ENCODE data around the gene MFNG.
A peak's percentile ranks its signal among the peaks of the same experiment; 100 is the strongest.

MFNG gene

GRCh38 chr22:37514526-37515051, 28.4 kb upstream of the MFNG start (continued):
- no peak for TF ChIP-seq ZNF114 (tag by site-specific recombination; IDR thresholded peaks at IDR 0.05)
- TF ChIP-seq SCRT1 (tag by site-specific recombination; IDR thresholded peaks at IDR 0.05; ENCODE audit: borderline replicate concordance), result no peak
- TF ChIP-seq ZBTB7A (tag by site-specific recombination; IDR thresholded peaks at IDR 0.05; ENCODE audit: low read depth), result no peak
- TF ChIP-seq KLF10 (tag by site-specific recombination; IDR thresholded peaks at IDR 0.05), result no peak
- TF ChIP-seq, protein P1, sequence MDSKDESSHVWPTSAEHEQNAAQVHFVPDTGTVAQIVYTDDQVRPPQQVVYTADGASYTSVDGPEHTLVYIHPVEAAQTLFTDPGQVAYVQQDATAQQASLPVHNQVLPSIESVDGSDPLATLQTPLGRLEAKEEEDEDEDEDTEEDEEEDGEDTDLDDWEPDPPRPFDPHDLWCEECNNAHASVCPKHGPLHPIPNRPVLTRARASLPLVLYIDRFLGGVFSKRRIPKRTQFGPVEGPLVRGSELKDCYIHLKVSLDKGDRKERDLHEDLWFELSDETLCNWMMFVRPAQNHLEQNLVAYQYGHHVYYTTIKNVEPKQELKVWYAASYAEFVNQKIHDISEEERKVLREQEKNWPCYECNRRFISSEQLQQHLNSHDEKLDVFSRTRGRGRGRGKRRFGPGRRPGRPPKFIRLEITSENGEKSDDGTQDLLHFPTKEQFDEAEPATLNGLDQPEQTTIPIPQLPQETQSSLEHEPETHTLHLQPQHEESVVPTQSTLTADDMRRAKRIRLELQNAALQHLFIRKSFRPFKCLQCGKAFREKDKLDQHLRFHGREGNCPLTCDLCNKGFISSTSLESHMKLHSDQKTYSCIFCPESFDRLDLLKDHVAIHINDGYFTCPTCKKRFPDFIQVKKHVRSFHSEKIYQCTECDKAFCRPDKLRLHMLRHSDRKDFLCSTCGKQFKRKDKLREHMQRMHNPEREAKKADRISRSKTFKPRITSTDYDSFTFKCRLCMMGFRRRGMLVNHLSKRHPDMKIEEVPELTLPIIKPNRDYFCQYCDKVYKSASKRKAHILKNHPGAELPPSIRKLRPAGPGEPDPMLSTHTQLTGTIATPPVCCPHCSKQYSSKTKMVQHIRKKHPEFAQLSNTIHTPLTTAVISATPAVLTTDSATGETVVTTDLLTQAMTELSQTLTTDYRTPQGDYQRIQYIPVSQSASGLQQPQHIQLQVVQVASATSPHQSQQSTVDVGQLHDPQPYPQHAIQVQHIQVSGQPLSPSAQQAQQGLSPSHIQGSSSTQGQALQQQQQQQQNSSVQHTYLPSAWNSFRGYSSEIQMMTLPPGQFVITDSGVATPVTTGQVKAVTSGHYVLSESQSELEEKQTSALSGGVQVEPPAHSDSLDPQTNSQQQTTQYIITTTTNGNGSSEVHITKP (tag by site-specific recombination; IDR thresholded peaks at IDR 0.05), result peak; percentile 82
- TF ChIP-seq ZNF701 (tag by site-specific recombination; IDR thresholded peaks at IDR 0.05), result no peak
- no peak for TF ChIP-seq ZNF174 (tag by site-specific recombination; IDR thresholded peaks at IDR 0.05)
- peak; percentile 46; the same call in 1 of the 2 replicates for TF ChIP-seq ZBTB20 (tag by site-specific recombination; IDR thresholded peaks at IDR 0.05)
- TF ChIP-seq, protein P2, sequence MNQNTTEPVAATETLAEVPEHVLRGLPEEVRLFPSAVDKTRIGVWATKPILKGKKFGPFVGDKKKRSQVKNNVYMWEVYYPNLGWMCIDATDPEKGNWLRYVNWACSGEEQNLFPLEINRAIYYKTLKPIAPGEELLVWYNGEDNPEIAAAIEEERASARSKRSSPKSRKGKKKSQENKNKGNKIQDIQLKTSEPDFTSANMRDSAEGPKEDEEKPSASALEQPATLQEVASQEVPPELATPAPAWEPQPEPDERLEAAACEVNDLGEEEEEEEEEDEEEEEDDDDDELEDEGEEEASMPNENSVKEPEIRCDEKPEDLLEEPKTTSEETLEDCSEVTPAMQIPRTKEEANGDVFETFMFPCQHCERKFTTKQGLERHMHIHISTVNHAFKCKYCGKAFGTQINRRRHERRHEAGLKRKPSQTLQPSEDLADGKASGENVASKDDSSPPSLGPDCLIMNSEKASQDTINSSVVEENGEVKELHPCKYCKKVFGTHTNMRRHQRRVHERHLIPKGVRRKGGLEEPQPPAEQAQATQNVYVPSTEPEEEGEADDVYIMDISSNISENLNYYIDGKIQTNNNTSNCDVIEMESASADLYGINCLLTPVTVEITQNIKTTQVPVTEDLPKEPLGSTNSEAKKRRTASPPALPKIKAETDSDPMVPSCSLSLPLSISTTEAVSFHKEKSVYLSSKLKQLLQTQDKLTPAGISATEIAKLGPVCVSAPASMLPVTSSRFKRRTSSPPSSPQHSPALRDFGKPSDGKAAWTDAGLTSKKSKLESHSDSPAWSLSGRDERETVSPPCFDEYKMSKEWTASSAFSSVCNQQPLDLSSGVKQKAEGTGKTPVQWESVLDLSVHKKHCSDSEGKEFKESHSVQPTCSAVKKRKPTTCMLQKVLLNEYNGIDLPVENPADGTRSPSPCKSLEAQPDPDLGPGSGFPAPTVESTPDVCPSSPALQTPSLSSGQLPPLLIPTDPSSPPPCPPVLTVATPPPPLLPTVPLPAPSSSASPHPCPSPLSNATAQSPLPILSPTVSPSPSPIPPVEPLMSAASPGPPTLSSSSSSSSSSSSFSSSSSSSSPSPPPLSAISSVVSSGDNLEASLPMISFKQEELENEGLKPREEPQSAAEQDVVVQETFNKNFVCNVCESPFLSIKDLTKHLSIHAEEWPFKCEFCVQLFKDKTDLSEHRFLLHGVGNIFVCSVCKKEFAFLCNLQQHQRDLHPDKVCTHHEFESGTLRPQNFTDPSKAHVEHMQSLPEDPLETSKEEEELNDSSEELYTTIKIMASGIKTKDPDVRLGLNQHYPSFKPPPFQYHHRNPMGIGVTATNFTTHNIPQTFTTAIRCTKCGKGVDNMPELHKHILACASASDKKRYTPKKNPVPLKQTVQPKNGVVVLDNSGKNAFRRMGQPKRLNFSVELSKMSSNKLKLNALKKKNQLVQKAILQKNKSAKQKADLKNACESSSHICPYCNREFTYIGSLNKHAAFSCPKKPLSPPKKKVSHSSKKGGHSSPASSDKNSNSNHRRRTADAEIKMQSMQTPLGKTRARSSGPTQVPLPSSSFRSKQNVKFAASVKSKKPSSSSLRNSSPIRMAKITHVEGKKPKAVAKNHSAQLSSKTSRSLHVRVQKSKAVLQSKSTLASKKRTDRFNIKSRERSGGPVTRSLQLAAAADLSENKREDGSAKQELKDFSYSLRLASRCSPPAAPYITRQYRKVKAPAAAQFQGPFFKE (tag by site-specific recombination; IDR thresholded peaks at IDR 0.05; ENCODE audit: borderline replicate concordance), result no peak
- no peak for TF ChIP-seq ZFP37 (tag by site-specific recombination; IDR thresholded peaks at IDR 0.05)
- TF ChIP-seq ZFP3 (tag by site-specific recombination; IDR thresholded peaks at IDR 0.05; ENCODE audit: low read depth), result no peak
- TF ChIP-seq HOXC10 (CRISPR knock-in tag; IDR thresholded peaks at IDR 0.05), result no peak
- TF ChIP-seq ZNF558 (tag by site-specific recombination; IDR thresholded peaks at IDR 0.05), result no peak
- TF ChIP-seq ZNF37A (tag by site-specific recombination; IDR thresholded peaks at IDR 0.05), result no peak
- no peak for TF ChIP-seq ZNF266 (tag by site-specific recombination; IDR thresholded peaks at IDR 0.05; ENCODE audit: low read depth)
- TF ChIP-seq ZNF629 (tag by site-specific recombination; IDR thresholded peaks at IDR 0.05), result peak; percentile 38; the same call in 1 of the 2 replicates
- TF ChIP-seq, protein P3, sequence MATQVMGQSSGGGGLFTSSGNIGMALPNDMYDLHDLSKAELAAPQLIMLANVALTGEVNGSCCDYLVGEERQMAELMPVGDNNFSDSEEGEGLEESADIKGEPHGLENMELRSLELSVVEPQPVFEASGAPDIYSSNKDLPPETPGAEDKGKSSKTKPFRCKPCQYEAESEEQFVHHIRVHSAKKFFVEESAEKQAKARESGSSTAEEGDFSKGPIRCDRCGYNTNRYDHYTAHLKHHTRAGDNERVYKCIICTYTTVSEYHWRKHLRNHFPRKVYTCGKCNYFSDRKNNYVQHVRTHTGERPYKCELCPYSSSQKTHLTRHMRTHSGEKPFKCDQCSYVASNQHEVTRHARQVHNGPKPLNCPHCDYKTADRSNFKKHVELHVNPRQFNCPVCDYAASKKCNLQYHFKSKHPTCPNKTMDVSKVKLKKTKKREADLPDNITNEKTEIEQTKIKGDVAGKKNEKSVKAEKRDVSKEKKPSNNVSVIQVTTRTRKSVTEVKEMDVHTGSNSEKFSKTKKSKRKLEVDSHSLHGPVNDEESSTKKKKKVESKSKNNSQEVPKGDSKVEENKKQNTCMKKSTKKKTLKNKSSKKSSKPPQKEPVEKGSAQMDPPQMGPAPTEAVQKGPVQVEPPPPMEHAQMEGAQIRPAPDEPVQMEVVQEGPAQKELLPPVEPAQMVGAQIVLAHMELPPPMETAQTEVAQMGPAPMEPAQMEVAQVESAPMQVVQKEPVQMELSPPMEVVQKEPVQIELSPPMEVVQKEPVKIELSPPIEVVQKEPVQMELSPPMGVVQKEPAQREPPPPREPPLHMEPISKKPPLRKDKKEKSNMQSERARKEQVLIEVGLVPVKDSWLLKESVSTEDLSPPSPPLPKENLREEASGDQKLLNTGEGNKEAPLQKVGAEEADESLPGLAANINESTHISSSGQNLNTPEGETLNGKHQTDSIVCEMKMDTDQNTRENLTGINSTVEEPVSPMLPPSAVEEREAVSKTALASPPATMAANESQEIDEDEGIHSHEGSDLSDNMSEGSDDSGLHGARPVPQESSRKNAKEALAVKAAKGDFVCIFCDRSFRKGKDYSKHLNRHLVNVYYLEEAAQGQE (tag by site-specific recombination; IDR thresholded peaks at IDR 0.05), result no peak
- TF ChIP-seq ZNF223 (tag by site-specific recombination; IDR thresholded peaks at IDR 0.05), result no peak
- TF ChIP-seq ZNF530 (tag by site-specific recombination; IDR thresholded peaks at IDR 0.05; ENCODE audit: low read depth), result no peak
- TF ChIP-seq BCL11A (tag by site-specific recombination; IDR thresholded peaks at IDR 0.05; ENCODE audit: low read depth), result no peak
- TF ChIP-seq ZNF473 (tag by site-specific recombination; IDR thresholded peaks at IDR 0.05), result no peak
- no peak for TF ChIP-seq ZNF544 (tag by site-specific recombination; IDR thresholded peaks at IDR 0.05)
- no peak for TF ChIP-seq ZNF202 (tag by site-specific recombination; IDR thresholded peaks at IDR 0.05; ENCODE audit: borderline replicate concordance)
- TF ChIP-seq ZNF146 (tag by site-specific recombination; IDR thresholded peaks at IDR 0.05), result no peak
- TF ChIP-seq ZEB2 (tag by site-specific recombination; IDR thresholded peaks at IDR 0.05), result no peak
- no peak for TF ChIP-seq REPIN1 (tag by site-specific recombination; IDR thresholded peaks at IDR 0.05; ENCODE audit: low read depth)
- no peak for TF ChIP-seq KLF16 (tag by site-specific recombination; IDR thresholded peaks at IDR 0.05)
